ENCODE data around the gene C1orf52. TPM values are rescaled to one million over a fixed set of nuclear protein-coding genes. Genes with fewer than 3 reads are reported as not detected.

C1orf52 gene
- total RNA-seq, 5 donors from 2014 or later (not counting 1 experiment from before 2014, with no cell fraction given): 29.8 to 48.6 (median 39.3) TPM

- Histone ChIP-seq H3K36me3 (ENCODE audit: control insufficient read depth in 2 of 2, extremely low read depth in 1 of 2, insufficient read depth in 1 of 2, low read length in 1 of 2) (no peaks in the 10 kb centered on the region), H3K4me3 (ENCODE audit: control insufficient read depth in 1 of 2, extremely low read depth in 1 of 2, low read length in 1 of 2) (no peak overlapping the region), H3K9me3 (no peaks in the 10 kb centered on the region), H3K27me3 (replicated peaks in 1 of 2; ENCODE audit: control insufficient read depth in 2 of 2, extremely low read depth in 1 of 2, insufficient read depth in 2 of 2, low read length in 1 of 2) (no peaks in the 10 kb centered on the region), H3K27ac (ENCODE audit: low read length) (no peak overlapping the region), H3K4me1 (ENCODE audit: control insufficient read depth in 1 of 2, extremely low read depth in 1 of 2, insufficient read depth in 2 of 2, low read length in 2 of 2) (no peaks in the 10 kb centered on the region)
- WGBS (ENCODE audit: insufficient coverage): no CpG with 5 or more reads among the region's 2 CpGs
- H3K36me3 Mint-ChIP-seq: no peaks in the 10 kb centered on the region
- H3K9me3 Mint-ChIP-seq: no peaks in the 10 kb centered on the region
- no peak overlapping the region for H3K4me3 Mint-ChIP-seq
- no peaks in the 10 kb centered on the region for H3K4me1 Mint-ChIP-seq
- CTCF ChIA-PET: no interaction called here
- H3K27ac Mint-ChIP-seq: no peak overlapping the region
- POLR2A ChIA-PET: no interaction called here
- DNase-seq (no peak), ATAC-seq (replicated peaks in 1 of 4) (no peak)
- H3K27me3 Mint-ChIP-seq: peaks cover 0 to 6% of the 10 kb centered on the region in 2 donors
These were observed 31.4 kb upstream of the C1orf52 start for GRCh38 chr1:85290826-85291225.

GRCh38 chr1:85289848-85290335 lies 30.4 kb upstream of the C1orf52 start:
- Mint-ChIP-seq H3K36me3 (no peaks in the 10 kb centered on the region), H3K9me3 (no peaks in the 10 kb centered on the region), H3K27me3 (peaks cover 0 to 6% of the 10 kb centered on the region in 2 donors), H3K27ac (no peak overlapping the region), H3K4me1 (no peaks in the 10 kb centered on the region), H3K4me3 (no peak overlapping the region)
- Histone ChIP-seq H3K27me3 (replicated peaks in 1 of 2; ENCODE audit: control insufficient read depth in 2 of 2, extremely low read depth in 1 of 2, insufficient read depth in 2 of 2, low read length in 1 of 2) (peaks cover 0 to 3% of the 10 kb centered on the region in 2 experiments), H3K4me1 (ENCODE audit: control insufficient read depth in 1 of 2, extremely low read depth in 1 of 2, insufficient read depth in 2 of 2, low read length in 2 of 2) (no peaks in the 10 kb centered on the region), H3K9me3 (no peaks in the 10 kb centered on the region), H3K36me3 (ENCODE audit: control insufficient read depth in 2 of 2, extremely low read depth in 1 of 2, insufficient read depth in 1 of 2, low read length in 1 of 2) (no peaks in the 10 kb centered on the region), H3K4me3 (ENCODE audit: control insufficient read depth in 1 of 2, extremely low read depth in 1 of 2, low read length in 1 of 2) (no peak overlapping the region), H3K27ac (ENCODE audit: low read length) (no peak overlapping the region)
- ChIA-PET CTCF (interaction anchor here in 1 of 2 donors (0.8 kb wide), 1 partner anchor 1091 kb away, joined by 3 read pairs; no protein-coding TSS in a partner anchor), POLR2A (no interaction called here)
- DNase-seq (no peak), ATAC-seq (replicated peaks in 1 of 4) (no peak)
- 83% methylated on average over 1 of the region's 4 CpGs for WGBS (ENCODE audit: insufficient coverage)

DNA sequence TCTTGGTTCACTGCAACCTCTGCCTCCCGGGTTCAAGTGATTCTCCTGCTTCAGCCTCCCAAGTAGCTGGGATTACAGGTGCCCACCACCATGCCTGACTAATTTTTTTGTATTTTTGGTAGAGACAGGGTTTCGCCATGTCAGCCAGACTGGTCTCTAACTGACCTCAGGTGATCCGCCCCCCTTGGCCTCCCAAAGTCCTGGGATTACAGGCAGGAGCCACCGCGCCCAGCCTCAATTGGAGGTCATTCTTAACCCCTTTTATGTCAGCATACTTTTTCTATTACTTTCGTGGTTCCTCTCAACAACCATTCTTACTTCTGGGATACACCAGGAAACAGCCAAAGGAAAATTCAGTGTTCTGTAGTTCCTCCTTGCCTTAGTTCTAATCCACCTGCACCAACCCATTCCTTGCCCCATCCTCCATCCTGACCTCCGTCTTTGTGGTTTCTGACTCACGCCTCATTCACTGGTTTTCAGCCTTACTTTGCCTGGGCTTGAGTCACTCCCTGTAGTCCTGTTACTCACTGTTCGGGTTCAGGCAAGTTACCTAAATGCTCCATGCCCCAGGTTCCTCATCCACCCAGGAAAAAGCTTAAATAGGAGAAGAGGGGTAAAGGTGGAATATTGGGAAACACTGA lies 29.9 kb upstream of the C1orf52 start:
- WGBS (ENCODE audit: insufficient coverage): 87% methylated on average over 7 of the region's 9 CpGs
- H3K9me3 ChIP-seq: no peaks in the 10 kb centered on the region
- no peaks in the 10 kb centered on the region for H3K36me3 ChIP-seq (ENCODE audit: control insufficient read depth in 2 of 2, extremely low read depth in 1 of 2, insufficient read depth in 1 of 2, low read length in 1 of 2)
- peaks cover 0 to 5% of the 10 kb centered on the region in 2 experiments for H3K27me3 ChIP-seq (replicated peaks in 1 of 2; ENCODE audit: control insufficient read depth in 2 of 2, extremely low read depth in 1 of 2, insufficient read depth in 2 of 2, low read length in 1 of 2)
- Mint-ChIP-seq H3K4me3 (no peak overlapping the region), H3K36me3 (no peaks in the 10 kb centered on the region), H3K27me3 (peaks cover 0 to 6% of the 10 kb centered on the region in 2 donors), H3K9me3 (no peaks in the 10 kb centered on the region), H3K27ac (no peak overlapping the region), H3K4me1 (no peaks in the 10 kb centered on the region)
- ATAC-seq (replicated peaks in 1 of 4): no peak
- H3K4me3 ChIP-seq (ENCODE audit: control insufficient read depth in 1 of 2, extremely low read depth in 1 of 2, low read length in 1 of 2): no peak overlapping the region
- H3K4me1 ChIP-seq (ENCODE audit: control insufficient read depth in 1 of 2, extremely low read depth in 1 of 2, insufficient read depth in 2 of 2, low read length in 2 of 2): no peaks in the 10 kb centered on the region
- ChIA-PET POLR2A (no interaction called here), CTCF (interaction anchor here (0.7 kb wide), 2 partner anchors 14 to 19 kb away, joined by 4 to 5 read pairs; no protein-coding TSS in a partner anchor)
- H3K27ac ChIP-seq (ENCODE audit: low read length): no peak overlapping the region
- no peak for DNase-seq

DNA sequence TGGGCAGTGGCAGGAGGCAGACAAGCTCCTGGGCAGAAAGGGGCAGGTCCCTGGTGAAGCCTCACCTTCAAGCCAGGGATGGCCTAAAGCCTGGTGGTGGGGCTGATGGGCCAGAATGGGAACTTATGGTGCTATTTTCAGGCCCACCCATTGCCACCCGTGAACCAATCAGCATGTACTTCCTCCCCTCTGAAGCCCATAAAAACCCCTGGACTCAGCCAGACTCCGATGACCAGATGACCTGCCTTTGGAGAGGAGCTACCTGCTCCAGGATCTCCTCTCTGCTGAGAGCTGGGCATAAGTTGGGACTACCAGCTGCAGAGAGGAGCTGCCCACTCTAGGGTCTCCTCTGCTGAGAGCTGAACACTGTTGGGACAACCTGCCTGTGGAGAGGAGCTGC lies 24.7 kb upstream of the C1orf52 start:
- no peak overlapping the region for H3K27ac Mint-ChIP-seq
- no peak overlapping the region for H3K4me3 Mint-ChIP-seq
- ATAC-seq (replicated peaks in 1 of 4): no peak
- no peaks in the 10 kb centered on the region for H3K27me3 Mint-ChIP-seq
- no peaks in the 10 kb centered on the region for H3K4me1 ChIP-seq (ENCODE audit: control insufficient read depth in 1 of 2, extremely low read depth in 1 of 2, insufficient read depth in 2 of 2, low read length in 2 of 2)
- 100% methylated on average over 1 of the region's 2 CpGs for WGBS (ENCODE audit: insufficient coverage)
- H3K4me3 ChIP-seq (ENCODE audit: control insufficient read depth in 1 of 2, extremely low read depth in 1 of 2, low read length in 1 of 2): no peak overlapping the region
- no peaks in the 10 kb centered on the region for H3K36me3 ChIP-seq (ENCODE audit: control insufficient read depth in 2 of 2, extremely low read depth in 1 of 2, insufficient read depth in 1 of 2, low read length in 1 of 2)
- no peaks in the 10 kb centered on the region for H3K9me3 Mint-ChIP-seq
- peaks cover 0 to 14% of the 10 kb centered on the region in 2 experiments for H3K27me3 ChIP-seq (replicated peaks in 1 of 2; ENCODE audit: control insufficient read depth in 2 of 2, extremely low read depth in 1 of 2, insufficient read depth in 2 of 2, low read length in 1 of 2)
- H3K4me1 Mint-ChIP-seq: peaks cover 0 to 6% (median 4%) of the 10 kb centered on the region in 3 donors
- H3K27ac ChIP-seq (ENCODE audit: low read length): no peak overlapping the region
- no peaks in the 10 kb centered on the region for H3K9me3 ChIP-seq
- ChIA-PET CTCF (no interaction called here), POLR2A (no interaction called here)
- DNase-seq: no peak
- no peaks in the 10 kb centered on the region for H3K36me3 Mint-ChIP-seq

DNA sequence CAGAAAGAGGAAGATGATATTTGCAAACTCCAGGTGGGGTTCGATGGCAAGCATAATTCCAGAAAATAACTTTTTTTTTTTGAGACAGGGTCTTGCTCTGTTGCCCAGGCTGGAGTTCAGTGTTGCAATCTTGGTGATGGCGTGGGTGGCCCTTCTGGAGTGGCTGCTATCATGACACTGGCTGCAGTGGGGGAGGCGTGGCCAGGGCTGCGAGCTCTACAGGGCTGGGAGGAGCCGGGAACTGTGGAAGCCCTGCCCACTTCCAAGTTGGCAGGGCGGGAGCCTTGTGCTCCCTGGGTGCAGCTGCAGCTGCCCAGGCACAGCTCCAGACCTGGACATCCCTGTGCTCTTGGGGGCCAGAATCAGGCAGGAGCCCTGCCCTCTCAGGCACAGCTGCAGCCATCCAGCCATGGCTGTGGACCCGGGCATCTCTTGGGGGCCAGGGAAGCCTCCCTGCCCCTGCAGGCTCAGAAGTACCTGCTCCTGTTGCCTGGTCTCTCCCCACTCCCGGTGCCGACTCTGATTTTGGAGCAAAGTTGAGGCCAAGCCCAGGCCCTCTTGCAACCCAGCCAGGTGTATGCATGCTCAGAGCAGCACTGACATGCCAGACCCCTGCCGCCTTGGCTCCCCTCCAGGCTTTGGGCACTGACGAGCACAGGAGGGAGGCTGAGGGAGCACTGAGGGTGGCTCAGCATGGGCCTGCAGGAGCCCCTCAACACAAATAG lies 24.2 kb upstream of the C1orf52 start:
- Histone ChIP-seq H3K27me3 (replicated peaks in 1 of 2; ENCODE audit: control insufficient read depth in 2 of 2, extremely low read depth in 1 of 2, insufficient read depth in 2 of 2, low read length in 1 of 2) (peaks cover 0 to 14% of the 10 kb centered on the region in 2 experiments), H3K4me3 (ENCODE audit: control insufficient read depth in 1 of 2, extremely low read depth in 1 of 2, low read length in 1 of 2) (no peak overlapping the region), H3K27ac (ENCODE audit: low read length) (no peak overlapping the region), H3K4me1 (ENCODE audit: control insufficient read depth in 1 of 2, extremely low read depth in 1 of 2, insufficient read depth in 2 of 2, low read length in 2 of 2) (no peaks in the 10 kb centered on the region), H3K9me3 (no peaks in the 10 kb centered on the region), H3K36me3 (ENCODE audit: control insufficient read depth in 2 of 2, extremely low read depth in 1 of 2, insufficient read depth in 1 of 2, low read length in 1 of 2) (no peaks in the 10 kb centered on the region)
- H3K4me3 Mint-ChIP-seq: no peak overlapping the region
- H3K27ac Mint-ChIP-seq: no peak overlapping the region
- ChIA-PET CTCF (interaction anchor here in 1 of 2 donors (0.7 kb wide), 1 partner anchor 982 kb away, joined by 3 read pairs; no protein-coding TSS in a partner anchor), POLR2A (no interaction called here)
- no peaks in the 10 kb centered on the region for H3K27me3 Mint-ChIP-seq
- DNase-seq (no peak), ATAC-seq (replicated peaks in 1 of 4) (no peak)
- WGBS (ENCODE audit: insufficient coverage): 82% methylated on average over 11 of the region's 11 CpGs
- H3K4me1 Mint-ChIP-seq: peaks cover 4 to 11% (median 9%) of the 10 kb centered on the region in 3 donors
- H3K36me3 Mint-ChIP-seq: no peaks in the 10 kb centered on the region
- H3K9me3 Mint-ChIP-seq: no peaks in the 10 kb centered on the region

- no peak for DNase-seq
- no CpG with 5 or more reads among the region's 1 CpG for WGBS (ENCODE audit: insufficient coverage)
- H3K4me1 Mint-ChIP-seq: peaks cover 5 to 17% (median 10%) of the 10 kb centered on the region in 3 donors
These were observed 23.0 kb upstream of the C1orf52 start for GRCh38 chr1:85282424-85282823.

More at GRCh38 chr1:85282424-85282823, 23.0 kb upstream of the C1orf52 start:
- Histone ChIP-seq H3K27ac (ENCODE audit: low read length) (no peak overlapping the region), H3K4me1 (ENCODE audit: control insufficient read depth in 1 of 2, extremely low read depth in 1 of 2, insufficient read depth in 2 of 2, low read length in 2 of 2) (no peaks in the 10 kb centered on the region), H3K9me3 (no peaks in the 10 kb centered on the region), H3K36me3 (ENCODE audit: control insufficient read depth in 2 of 2, extremely low read depth in 1 of 2, insufficient read depth in 1 of 2, low read length in 1 of 2) (no peaks in the 10 kb centered on the region), H3K4me3 (ENCODE audit: control insufficient read depth in 1 of 2, extremely low read depth in 1 of 2, low read length in 1 of 2) (no peak overlapping the region), H3K27me3 (replicated peaks in 1 of 2; ENCODE audit: control insufficient read depth in 2 of 2, extremely low read depth in 1 of 2, insufficient read depth in 2 of 2, low read length in 1 of 2) (peaks cover 0 to 14% of the 10 kb centered on the region in 2 experiments)
- ChIA-PET POLR2A (no interaction called here), CTCF (no interaction called here)
- Mint-ChIP-seq H3K9me3 (no peaks in the 10 kb centered on the region), H3K36me3 (no peaks in the 10 kb centered on the region), H3K27ac (no peak overlapping the region), H3K4me3 (no peak overlapping the region), H3K27me3 (no peaks in the 10 kb centered on the region)
- ATAC-seq (replicated peaks in 1 of 4): peak in 1 of 4 experiments; percentile 56
